IMR-90 (cell line): ENCODE results near the gene ZNF77. TPM values are rescaled to one million over a fixed set of nuclear protein-coding genes. Genes with fewer than 3 reads are reported as not detected.

Experiments used
- ATAC-seq: fragments of 200-7000 bp; cut with Tn5 transposase; 2 replicates; pipeline ENCODE4 v1.9.1; 2020; ENCODE audit warnings: low read depth, mild to moderate bottlenecking, moderate library complexity
- Bru-seq: library from RNA; stranded (reverse); fragments of 400-500 nt; gene quantifications from one replicate; lab custom pipeline; 2021; lab: Mats Ljungman, UMichigan
- BruChase-seq, 2 experiments: library from RNA; stranded (reverse); fragments of 400-500 nt; gene quantifications; one replicate each; lab custom pipeline; 2021; lab: Mats Ljungman, UMichigan
- BruUV-seq: library from RNA; stranded (reverse); fragments of 400-500 nt; replicated peaks from 2 replicates; lab custom pipeline; 2021; lab: Mats Ljungman, UMichigan
- CTCF ChIA-PET: fragments of 300-600 bp; formaldehyde crosslinking; extraction: SDS; loops from one replicate; lab custom pipeline; 2021; ENCODE audit warnings: antibody characterized with exemption; lab: Yijun Ruan, JAX
- POLR2A ChIA-PET: fragments of 300-600 bp; sonication (Branson Sonifier 250); formaldehyde crosslinking; loops from one replicate; lab custom pipeline; 2022; ENCODE audit warnings: antibody characterized with exemption; ENCODE audit not compliant: unreplicated experiment; lab: Charles Lee
- DNase-seq: peaks from one replicate; pipeline ENCODE4 v3.0.0; 2013
- H2AFZ ChIP-seq: replicated peaks from 2 replicates; pipeline ENCODE3; 2013; ENCODE audit warnings: low read length, mild to moderate bottlenecking; ENCODE audit not compliant: poor library complexity
- H2AK5ac ChIP-seq: 2 replicates; pipeline ENCODE4 v1.6.1; 2013; ENCODE audit warnings: low read depth, low read length, inconsistent platforms
- H2AK9ac ChIP-seq: replicated peaks from 2 replicates; pipeline ENCODE3; 2013; ENCODE audit warnings: mild to moderate bottlenecking, low read depth, low read length, moderate library complexity; ENCODE audit not compliant: poor library complexity
- H2BK120ac ChIP-seq: 2 replicates; pipeline ENCODE4 v1.6.1; 2013; ENCODE audit warnings: low read depth, low read length, inconsistent platforms
- H2BK15ac ChIP-seq: 3 replicates; pipeline ENCODE4 v1.6.1; 2013; ENCODE audit warnings: low read depth, low read length, inconsistent platforms
- H2BK20ac ChIP-seq: 2 replicates; pipeline ENCODE4 v1.6.1; 2013; ENCODE audit warnings: low read depth, mild to moderate bottlenecking, inconsistent platforms, low read length, moderate library complexity
- H2BK5ac ChIP-seq: 2 replicates; pipeline ENCODE4 v1.6.1; 2013; ENCODE audit warnings: mild to moderate bottlenecking, low read depth, low read length, inconsistent platforms; ENCODE audit not compliant: poor library complexity, severe bottlenecking
- H3K14ac ChIP-seq: replicated peaks from 2 replicates; pipeline ENCODE4 v1.6.1; 2013; ENCODE audit warnings: low read depth, low read length, inconsistent platforms
- H3K18ac ChIP-seq: 2 replicates; pipeline ENCODE4 v1.6.1; 2013; ENCODE audit warnings: low read depth, low read length, control low read depth
- H3K23ac ChIP-seq: 2 replicates; pipeline ENCODE4 v1.6.1; 2013; ENCODE audit warnings: low read depth, low read length, inconsistent platforms
- H3K27ac ChIP-seq: 2 replicates; pipeline ENCODE4 v1.5.1; 2013; ENCODE audit warnings: mild to moderate bottlenecking, control low read depth, low read length; ENCODE audit not compliant: insufficient read depth
- H3K27me3 ChIP-seq: 2 replicates; pipeline ENCODE4 v1.6.1; 2013; ENCODE audit warnings: low read length; ENCODE audit not compliant: control insufficient read depth, insufficient read depth
- H3K36me3 ChIP-seq: 2 replicates; pipeline ENCODE4 v1.6.1; 2013; ENCODE audit warnings: low read length, mixed read lengths; ENCODE audit not compliant: control insufficient read depth, insufficient read depth
- H3K4ac ChIP-seq: 2 replicates; pipeline ENCODE4 v1.6.1; 2013; ENCODE audit warnings: low read depth, low read length, inconsistent platforms
- H3K4me1 ChIP-seq: 2 replicates; pipeline ENCODE4 v1.6.1; 2013; ENCODE audit warnings: low read length, mixed read lengths; ENCODE audit not compliant: control insufficient read depth, insufficient read depth
- H3K4me2 ChIP-seq: 2 replicates; pipeline ENCODE4 v1.6.1; 2013; ENCODE audit warnings: low read depth, mild to moderate bottlenecking, control low read depth, low read length, moderate library complexity
- H3K4me3 ChIP-seq: 2 replicates; pipeline ENCODE4 v1.5.1; 2013; ENCODE audit warnings: low read depth, mild to moderate bottlenecking, control low read depth, low read length, moderate library complexity; ENCODE audit not compliant: insufficient read depth
- H3K56ac ChIP-seq: 2 replicates; pipeline ENCODE4 v1.6.1; 2013; ENCODE audit warnings: low read length, inconsistent platforms; ENCODE audit not compliant: insufficient read depth; ENCODE audit errors: extremely low read depth
- H3K79me1 ChIP-seq, 2 experiments: 2 replicates each; pipeline ENCODE4 v1.6.1; 2013; ENCODE audit warnings: low read length in 2 of 2, inconsistent platforms in 1 of 2, low read depth in 1 of 2
- H3K9ac ChIP-seq: 2 replicates; pipeline ENCODE4 v1.6.1; 2013; ENCODE audit warnings: low read depth, low read length, control low read depth
- H3K9me1 ChIP-seq: 2 replicates; pipeline ENCODE4 v1.6.1; 2013; ENCODE audit warnings: low read length, inconsistent platforms; ENCODE audit not compliant: insufficient read depth
- H3K9me3 ChIP-seq: 2 replicates; pipeline ENCODE4 v1.6.1; 2013; ENCODE audit warnings: low read length; ENCODE audit not compliant: control insufficient read depth, insufficient read depth
- H4K20me1 ChIP-seq: 2 replicates; pipeline ENCODE4 v1.6.1; 2013; ENCODE audit warnings: low read length, inconsistent platforms; ENCODE audit not compliant: insufficient read depth
- H4K5ac ChIP-seq: 2 replicates; pipeline ENCODE4 v1.6.1; 2013; ENCODE audit warnings: mild to moderate bottlenecking, low read depth, low read length, control low read depth
- H4K8ac ChIP-seq, 2 experiments: 2 replicates each; pipeline ENCODE4 v1.6.1; 2013; ENCODE audit warnings: low read depth in 2 of 2, low read length in 2 of 2, control low read depth in 1 of 2, inconsistent platforms in 1 of 2
- H4K91ac ChIP-seq: 2 replicates; pipeline ENCODE4 v1.6.1; 2013; ENCODE audit warnings: low read depth, low read length, inconsistent platforms; ENCODE audit not compliant: insufficient read depth
- FOS ChIP-seq: fragments of 150-350 bp; IDR thresholded peaks from 2 replicates; pipeline ENCODE4 v1.6.1; 2016; ENCODE audit warnings: low read depth, low read length
- MAZ ChIP-seq: IDR thresholded peaks from 2 replicates; pipeline ENCODE4 v1.6.1; 2012; ENCODE audit warnings: low read depth, mild to moderate bottlenecking, low read length, improper control_type of control experiment, moderate library complexity, borderline replicate concordance
- MXI1 ChIP-seq: IDR thresholded peaks from 2 replicates; pipeline ENCODE4 v1.6.1; 2012; ENCODE audit warnings: low read depth, mild to moderate bottlenecking, low read length, moderate library complexity, borderline replicate concordance
- NFE2L2 ChIP-seq: fragments of 150-350 bp; IDR thresholded peaks from 2 replicates; pipeline ENCODE4 v1.6.1; 2016; ENCODE audit warnings: low read depth, mild to moderate bottlenecking, low read length
- POLR2A ChIP-seq: IDR thresholded peaks from 2 replicates; pipeline ENCODE4 v1.6.1; 2012; ENCODE audit warnings: mild to moderate bottlenecking, low read depth, low read length
- RCOR1 ChIP-seq: IDR thresholded peaks from 2 replicates; pipeline ENCODE4 v1.6.1; 2012; ENCODE audit warnings: mild to moderate bottlenecking, low read length, improper control_type of control experiment; ENCODE audit not compliant: insufficient replicate concordance
- WGBS, 2 experiments: methylation state at CpG; one replicate each; pipeline versions ENCODE4 v1.1.5 to v1.1.7; 2013; ENCODE audit warnings: missing lambda C conversion rate in 2 of 2; ENCODE audit not compliant: insufficient read length in 1 of 2; ENCODE audit errors: extremely low coverage in 2 of 2; 5-methylcytosine and 5-hydroxymethylcytosine counted together
- dilution Hi-C: fragments of 300-500 bp; cut with HindIII; formaldehyde crosslinking; loops from one replicate; pipeline ENCODE4 v1.14.3; 2018; ENCODE audit warnings: low sequenced_read_pairs; ENCODE audit not compliant: unreplicated experiment
- in situ Hi-C: fragments of 300-500 bp; cut with MboI; formaldehyde crosslinking; loops from 3 replicates; pipeline ENCODE4 v1.14.3; 2019; ENCODE audit warnings: low sequenced_read_pairs, inconsistent platforms, mixed read lengths
- intact Hi-C: fragments of 100-400 bp; cut with micrococcal nuclease; formaldehyde crosslinking; loops from 2 replicates; pipeline ENCODE4 v1.10.0; 2022
- long read RNA-seq: library from polyadenylated mRNA; unstranded; transcript quantifications from one replicate; pipeline ENCODE4 v2.0.0, GENCODE V29; 2021; ENCODE audit not compliant: unreplicated experiment
- polyA plus RNA-seq, 3 experiments: library from polyadenylated mRNA; depleted of rRNA; stranded (reverse); fragments of >200 nt; gene quantifications; 2 replicates each; pipeline ENCODE4 v1.2.3, GENCODE V29; 2012; ENCODE audit warnings: low replicate concordance in 1 of 3
- total RNA-seq: library from RNA; depleted of rRNA; stranded (reverse); fragments of >200 nt; gene quantifications from 2 replicates; pipeline ENCODE4 v1.2.3, GENCODE V29; 2012; rRNA removed
- TF ChIP-seq, protein P1 (sequence below): fragments of 150-350 bp; IDR thresholded peaks from 2 replicates; pipeline ENCODE4 v1.6.1; 2016; ENCODE audit warnings: low read depth, mild to moderate bottlenecking, low read length, moderate library complexity, borderline replicate concordance

The ZNF77 gene
- total RNA-seq (5.3 and 6.5 TPM in 2 replicates), polyA plus RNA-seq (2012; rRNA removed) (3.6 and 3.9 TPM in 2 replicates), Bru-seq, nascent RNA (percentile 49 among the genes with signal in this experiment), BruChase-seq, experiment 1, labeled RNA remaining after a 6-hour chase (percentile 62 among the genes with signal in this experiment), BruChase-seq, experiment 2, labeled RNA remaining after a 2-hour chase (percentile 50 among the genes with signal in this experiment)
- polyA plus RNA-seq (2012; cell fraction: cytosol; rRNA removed) = 1.1 and 2.7 TPM in 2 replicates
- 2.2 and 8.0 TPM in 2 replicates for polyA plus RNA-seq (2012; cell fraction: nucleus; rRNA removed; ENCODE audit: low replicate concordance)
- long read RNA-seq, partial matches to known transcripts = 0 of 3 reads
- long read RNA-seq, other reads (novel, unspliced or antisense) = 2 of 3 reads

DNA sequence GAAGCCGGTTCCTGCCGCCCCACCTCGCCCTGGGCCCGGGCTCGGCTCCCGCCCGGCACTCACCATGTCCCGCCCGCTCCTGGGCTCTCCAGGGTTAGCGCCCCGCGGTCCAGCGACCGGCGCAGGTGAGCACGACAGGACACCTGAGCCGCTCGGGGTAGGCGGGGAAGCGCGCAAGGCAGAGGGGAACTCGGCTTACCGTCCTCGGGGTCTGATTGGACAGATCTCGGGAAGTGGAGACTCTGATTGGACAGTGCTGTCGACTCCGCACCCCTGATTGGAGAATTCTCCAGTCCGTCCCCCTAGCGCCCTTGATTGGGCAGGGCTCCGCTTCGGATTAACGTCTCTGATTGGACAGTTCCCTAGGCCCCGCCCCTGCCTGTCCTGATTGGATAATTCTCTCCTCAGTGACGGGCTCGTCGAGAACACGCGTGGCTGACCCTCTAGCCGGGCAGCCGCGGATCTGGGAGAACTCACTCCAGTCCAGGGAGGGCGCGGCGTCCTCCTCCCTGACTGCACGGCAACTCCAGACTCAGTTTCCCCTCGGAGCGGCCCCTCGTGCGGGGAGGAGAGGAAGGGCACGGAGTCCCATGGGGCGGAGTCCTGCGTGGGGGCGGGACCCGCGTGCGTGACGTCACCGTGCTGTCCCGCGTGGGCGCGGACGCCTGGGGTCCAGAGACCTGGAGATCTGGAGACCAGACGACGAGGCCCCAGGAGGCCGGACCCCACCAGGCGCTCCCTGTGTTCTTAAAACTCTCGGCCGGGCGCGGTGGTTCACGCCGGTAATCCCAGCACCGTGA lies at the start of gene ZNF77:
Gene ZNF77 (minus strand): TSS at position 197 of the 800 bp plus-strand sequence. CDS start 131 bp downstream, at position 66.
- dilution Hi-C loops (no loop called here), intact Hi-C loops (loop anchor here (2.0 kb wide), 1 partner anchor 44 kb away; the partner anchor contains the start of gene ZNF57), in situ Hi-C loops (no loop called here)
- WGBS, 2 experiments = 1% methylated on average over 14 of the region's 74 CpGs; no CpG with 5 or more reads in 1 of the 2 experiments
- POLR2A ChIA-PET = no interaction called here
- DNase-seq (peak; percentile 99), ATAC-seq (peak; percentile 99)
- Histone ChIP-seq H2BK5ac (peak within 1 kb of the TSS; percentile 86), H3K27me3 (no peaks in the 10 kb centered on the region), H3K4me2 (peak within 1 kb of the TSS; percentile 92), H2BK15ac (no peak within 1 kb of the TSS), H4K20me1 (no peaks in the 10 kb centered on the region), H4K91ac (peak within 1 kb of the TSS; percentile 80; the same call in 1 of the 2 replicates), H3K9me3 (no peaks in the 10 kb centered on the region), H3K4me1 (peaks cover 5% of the 10 kb centered on the region; the same call in 1 of the 2 replicates), H2AFZ (peak within 1 kb of the TSS; percentile 100), H3K14ac (peak within 1 kb of the TSS; percentile 69), H3K36me3 (no peaks in the 10 kb centered on the region), H3K79me1 (peaks cover 13 to 33% of the 10 kb centered on the region in 2 experiments), H3K27ac (peak within 1 kb of the TSS; percentile 82), H3K18ac (peak within 1 kb of the TSS; percentile 43; the same call in 1 of the 2 replicates), H3K23ac (peak within 1 kb of the TSS; percentile 87; the same call in 1 of the 2 replicates), H2AK9ac (peak within 1 kb of the TSS; percentile 97), H3K9me1 (peaks cover 7% of the 10 kb centered on the region), H2BK120ac (peak within 1 kb of the TSS; percentile 74), H3K9ac (peak within 1 kb of the TSS; percentile 73), H4K8ac (peak within 1 kb of the TSS; percentile 17 to 90; a peak in 3 of 4 replicates), H4K5ac (peak within 1 kb of the TSS; percentile 59; the same call in 1 of the 2 replicates), H3K56ac (no peak within 1 kb of the TSS), H3K4me3 (peak within 1 kb of the TSS; percentile 87), H2AK5ac (no peak within 1 kb of the TSS), H2BK20ac (no peak within 1 kb of the TSS), H3K4ac (peak within 1 kb of the TSS; percentile 90)
- no TSS peak for BruUV-seq
- TF ChIP-seq MXI1 (peak; percentile 71; the same call in 1 of the 2 replicates), FOS (peak; percentile 97), POLR2A (peak; percentile 49; the same call in 1 of the 2 replicates), MAZ (peak; percentile 52; the same call in 1 of the 2 replicates), NFE2L2 (no peak), RCOR1 (no peak)
- TF ChIP-seq, protein P1, sequence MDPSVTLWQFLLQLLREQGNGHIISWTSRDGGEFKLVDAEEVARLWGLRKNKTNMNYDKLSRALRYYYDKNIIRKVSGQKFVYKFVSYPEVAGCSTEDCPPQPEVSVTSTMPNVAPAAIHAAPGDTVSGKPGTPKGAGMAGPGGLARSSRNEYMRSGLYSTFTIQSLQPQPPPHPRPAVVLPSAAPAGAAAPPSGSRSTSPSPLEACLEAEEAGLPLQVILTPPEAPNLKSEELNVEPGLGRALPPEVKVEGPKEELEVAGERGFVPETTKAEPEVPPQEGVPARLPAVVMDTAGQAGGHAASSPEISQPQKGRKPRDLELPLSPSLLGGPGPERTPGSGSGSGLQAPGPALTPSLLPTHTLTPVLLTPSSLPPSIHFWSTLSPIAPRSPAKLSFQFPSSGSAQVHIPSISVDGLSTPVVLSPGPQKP = no peak
- CTCF ChIA-PET = no interaction called here
